ENCODE results near the gene DENND1C. TPM values are rescaled to one million over a fixed set of nuclear protein-coding genes. Genes with fewer than 3 reads are reported as not detected.
A peak's percentile ranks its signal among the peaks of the same experiment; 100 is the strongest.

Gene DENND1C
- polyA plus RNA-seq, 1 donor from 2014 or later: 0.17 TPM

- no peaks in the 10 kb centered on the region for H3K9me2 ChIP-seq (ENCODE audit: insufficient read depth, low read length)
- H3F3A ChIP-seq (ENCODE audit: insufficient read depth, low read length, poor library complexity, severe bottlenecking): no peaks in the 10 kb centered on the region
- H3K79me2 ChIP-seq (replicated peaks; ENCODE audit: insufficient read depth, low read length): no peaks in the 10 kb centered on the region
- no peaks in the 10 kb centered on the region for H3K9me3 ChIP-seq (ENCODE audit: low read length)
- TF ChIP-seq REST (IDR thresholded peaks at IDR 0.05; ENCODE audit: borderline replicate concordance) (no peak), EZH2 (IDR thresholded peaks at IDR 0.05; ENCODE audit: borderline replicate concordance, insufficient read depth, low read length, poor library complexity, severe bottlenecking) (no peak), TAF1 (IDR thresholded peaks at IDR 0.05; ENCODE audit: low read depth) (no peak), EP300 (conservative IDR thresholded peaks at IDR 0.05; ENCODE audit: poor library complexity, severe bottlenecking) (no peak), RAD21 (conservative IDR thresholded peaks at IDR 0.05) (no peak), POLR2AphosphoS5 (IDR thresholded peaks at IDR 0.05) (no peak), CTCF (IDR thresholded peaks at IDR 0.05; ENCODE audit: poor library complexity, severe bottlenecking) (no peak), MXI1 (conservative IDR thresholded peaks at IDR 0.05; ENCODE audit: poor library complexity, severe bottlenecking) (no peak), SMC3 (conservative IDR thresholded peaks at IDR 0.05; ENCODE audit: poor library complexity) (no peak)
- peak overlapping the region; percentile 62 for H3K4me3 ChIP-seq (ENCODE audit: low read length)
- peaks cover 17% of the 10 kb centered on the region for H3K27me3 ChIP-seq (ENCODE audit: insufficient read depth, low read depth, low read length)
- no peaks in the 10 kb centered on the region for H3K36me3 ChIP-seq (ENCODE audit: insufficient read depth, low read length)
- H3K27ac ChIP-seq (ENCODE audit: low read length): no peak overlapping the region
- H3K4me2 ChIP-seq (ENCODE audit: low read length): no peak overlapping the region
- no peak overlapping the region for H3K9ac ChIP-seq (ENCODE audit: low read length)
- no peak overlapping the region for H2AFZ ChIP-seq (ENCODE audit: low read depth, low read length)
- H4K20me1 ChIP-seq (ENCODE audit: insufficient read depth): no peaks in the 10 kb centered on the region
These were observed 4.6 kb downstream of the DENND1C start for GRCh38 chr19:6476896-6477431.

- no peaks in the 10 kb centered on the region for H3F3A ChIP-seq (ENCODE audit: insufficient read depth, low read length, poor library complexity, severe bottlenecking)
- H2AFZ ChIP-seq (ENCODE audit: low read depth, low read length): peak overlapping the region; percentile 23
- no peak overlapping the region for H3K4me2 ChIP-seq (ENCODE audit: low read length)
- TF ChIP-seq REST (IDR thresholded peaks at IDR 0.05; ENCODE audit: borderline replicate concordance) (no peak), MXI1 (conservative IDR thresholded peaks at IDR 0.05; ENCODE audit: poor library complexity, severe bottlenecking) (no peak), EZH2 (IDR thresholded peaks at IDR 0.05; ENCODE audit: borderline replicate concordance, insufficient read depth, low read length, poor library complexity, severe bottlenecking) (no peak), POLR2AphosphoS5 (IDR thresholded peaks at IDR 0.05) (no peak), RAD21 (conservative IDR thresholded peaks at IDR 0.05) (no peak), CTCF (IDR thresholded peaks at IDR 0.05; ENCODE audit: poor library complexity, severe bottlenecking) (no peak), SMC3 (conservative IDR thresholded peaks at IDR 0.05; ENCODE audit: poor library complexity) (no peak), EP300 (conservative IDR thresholded peaks at IDR 0.05; ENCODE audit: poor library complexity, severe bottlenecking) (no peak), TAF1 (IDR thresholded peaks at IDR 0.05; ENCODE audit: low read depth) (no peak)
- H3K27me3 ChIP-seq (ENCODE audit: insufficient read depth, low read depth, low read length): peaks cover 17% of the 10 kb centered on the region
- no peaks in the 10 kb centered on the region for H4K20me1 ChIP-seq (ENCODE audit: insufficient read depth)
- no peaks in the 10 kb centered on the region for H3K9me3 ChIP-seq (ENCODE audit: low read length)
- H3K9me2 ChIP-seq (ENCODE audit: insufficient read depth, low read length): no peaks in the 10 kb centered on the region
- H3K4me3 ChIP-seq (ENCODE audit: low read length): peak overlapping the region; percentile 62
- H3K9ac ChIP-seq (ENCODE audit: low read length): no peak overlapping the region
- no peak overlapping the region for H3K27ac ChIP-seq (ENCODE audit: low read length)
- H3K36me3 ChIP-seq (ENCODE audit: insufficient read depth, low read length): no peaks in the 10 kb centered on the region
- no peaks in the 10 kb centered on the region for H3K79me2 ChIP-seq (replicated peaks; ENCODE audit: insufficient read depth, low read length)
These were observed 5.3 kb downstream of the DENND1C start for GRCh38 chr19:6476155-6476895.
